HepG2 (cell line): ENCODE measurements around the gene CARMIL1. TPM values are rescaled to one million over a fixed set of nuclear protein-coding genes. Genes with fewer than 3 reads are reported as not detected.

ENCODE experiments used
- FOXO1 ChIP-seq: sonication (generic); formaldehyde crosslinking; IDR thresholded peaks from 2 replicates; pipeline ENCODE4 v1.4.0; 2020; ENCODE audit warnings: missing genetic modification reagents
- MAFF ChIP-seq: IDR thresholded peaks from 2 replicates; pipeline ENCODE4 v1.6.1; 2011; ENCODE audit warnings: low read depth, low read length, improper control_type of control experiment
- MAFG ChIP-seq: sonication (generic); formaldehyde crosslinking; IDR thresholded peaks from 2 replicates; pipeline ENCODE4 v1.5.1; 2020; ENCODE audit warnings: mild to moderate bottlenecking, missing genetic modification reagents
- MIXL1 ChIP-seq: IDR thresholded peaks from 2 replicates; pipeline ENCODE4 v1.6.1; 2016
- NFAT5 ChIP-seq: sonication (generic); formaldehyde crosslinking; IDR thresholded peaks from 2 replicates; pipeline ENCODE4 v1.4.0; 2020; ENCODE audit warnings: missing genetic modification reagents
- NR2F6 ChIP-seq, 2 experiments: IDR thresholded peaks; 2 replicates each; pipeline ENCODE4 v1.6.1; 2016; ENCODE audit warnings: antibody characterized with exemption in 1 of 2, mild to moderate bottlenecking in 1 of 2
- PBX2 ChIP-seq: IDR thresholded peaks from 2 replicates; pipeline ENCODE4 v1.6.1; 2016; ENCODE audit warnings: control low read depth
- SATB2 ChIP-seq: sonication (generic); formaldehyde crosslinking; IDR thresholded peaks from 2 replicates; pipeline ENCODE4 v1.5.0; 2020; ENCODE audit warnings: missing genetic modification reagents
- STAG1 ChIP-seq: sonication (generic); formaldehyde crosslinking; IDR thresholded peaks from 2 replicates; pipeline ENCODE4 v1.4.0; 2020; ENCODE audit warnings: missing genetic modification reagents
- TBX2 ChIP-seq: sonication (generic); formaldehyde crosslinking; IDR thresholded peaks from 2 replicates; pipeline ENCODE4 v1.5.0; 2020; ENCODE audit warnings: missing genetic modification reagents, mild to moderate bottlenecking, borderline replicate concordance
- THAP7 ChIP-seq: sonication (generic); formaldehyde crosslinking; IDR thresholded peaks from 2 replicates; pipeline ENCODE4 v1.8.1; 2023; ENCODE audit warnings: mild to moderate bottlenecking, missing genetic modification reagents
- ZBTB8A ChIP-seq: sonication (generic); formaldehyde crosslinking; IDR thresholded peaks from 2 replicates; pipeline ENCODE4 v1.4.0; 2020; ENCODE audit warnings: mild to moderate bottlenecking, low read depth, missing genetic modification reagents, borderline replicate concordance
- ZNF180 ChIP-seq: sonication (generic); formaldehyde crosslinking; IDR thresholded peaks from 2 replicates; pipeline ENCODE4 v1.4.0; 2020; ENCODE audit warnings: low read depth, missing genetic modification reagents, borderline replicate concordance
- ZNF235 ChIP-seq: sonication (generic); formaldehyde crosslinking; IDR thresholded peaks from 2 replicates; pipeline ENCODE4 v1.8.1; 2023; ENCODE audit warnings: mild to moderate bottlenecking, missing genetic modification reagents, borderline replicate concordance
- ZNF274 ChIP-seq: sonication (generic); formaldehyde crosslinking; IDR thresholded peaks from 2 replicates; pipeline ENCODE4 v1.5.1; 2020; ENCODE audit warnings: mild to moderate bottlenecking, missing genetic modification reagents
- ZNF367 ChIP-seq: sonication (generic); formaldehyde crosslinking; IDR thresholded peaks from 2 replicates; pipeline ENCODE4 v1.4.0; 2020; ENCODE audit warnings: missing genetic modification reagents, borderline replicate concordance
- ZNF724P ChIP-seq: sonication (generic); formaldehyde crosslinking; IDR thresholded peaks from 2 replicates; pipeline ENCODE4 v1.8.0; 2022; ENCODE audit warnings: missing genetic modification reagents, borderline replicate concordance
- ZNF790 ChIP-seq: sonication (generic); formaldehyde crosslinking; IDR thresholded peaks from 2 replicates; pipeline ENCODE4 v1.8.0; 2022; ENCODE audit warnings: missing genetic modification reagents, mild to moderate bottlenecking, borderline replicate concordance
- polyA plus RNA-seq, 8 experiments: library from polyadenylated mRNA; depleted of rRNA in 3 of 8; stranded (reverse) in 7 of 8; unstranded in 1 of 8; fragments of >200 nt; fragmentation: Illumina TruSeq in 4 of 8; extraction: Trizol in 4 of 8; gene quantifications; 2 replicates each; pipeline versions ENCODE4 v1.2.1 to v1.2.3, GENCODE V29; 2011 to 2016; ENCODE audit warnings: low read depth in 4 of 8, missing spikeins in 1 of 8, mixed read lengths in 1 of 8; ENCODE audit not compliant: insufficient read depth in 1 of 8
- total RNA-seq, 5 experiments: library from RNA; depleted of rRNA; stranded (reverse); fragments of >200 nt; fragmentation: Illumina TruSeq; extraction: Trizol; gene quantifications; 2 replicates each; pipeline ENCODE4 v1.2.3, GENCODE V29; 2016; ENCODE audit warnings: low read depth in 1 of 5
- TF ChIP-seq, protein P1 (sequence below): sonication (generic); formaldehyde crosslinking; IDR thresholded peaks from 2 replicates; pipeline ENCODE4 v1.4.0; 2020; ENCODE audit warnings: missing genetic modification reagents
- TF ChIP-seq, protein P2 (sequence below): sonication (generic); formaldehyde crosslinking; IDR thresholded peaks from 2 replicates; pipeline ENCODE4 v1.5.1; 2020; ENCODE audit warnings: mild to moderate bottlenecking, missing genetic modification reagents, moderate library complexity

Gene CARMIL1
- total and polyA plus RNA-seq, 2 of the 13 experiments (the other 11 are each of a cell fraction or from before 2014, with no cell fraction given) = 1.8 to 2.6 TPM

DNA sequence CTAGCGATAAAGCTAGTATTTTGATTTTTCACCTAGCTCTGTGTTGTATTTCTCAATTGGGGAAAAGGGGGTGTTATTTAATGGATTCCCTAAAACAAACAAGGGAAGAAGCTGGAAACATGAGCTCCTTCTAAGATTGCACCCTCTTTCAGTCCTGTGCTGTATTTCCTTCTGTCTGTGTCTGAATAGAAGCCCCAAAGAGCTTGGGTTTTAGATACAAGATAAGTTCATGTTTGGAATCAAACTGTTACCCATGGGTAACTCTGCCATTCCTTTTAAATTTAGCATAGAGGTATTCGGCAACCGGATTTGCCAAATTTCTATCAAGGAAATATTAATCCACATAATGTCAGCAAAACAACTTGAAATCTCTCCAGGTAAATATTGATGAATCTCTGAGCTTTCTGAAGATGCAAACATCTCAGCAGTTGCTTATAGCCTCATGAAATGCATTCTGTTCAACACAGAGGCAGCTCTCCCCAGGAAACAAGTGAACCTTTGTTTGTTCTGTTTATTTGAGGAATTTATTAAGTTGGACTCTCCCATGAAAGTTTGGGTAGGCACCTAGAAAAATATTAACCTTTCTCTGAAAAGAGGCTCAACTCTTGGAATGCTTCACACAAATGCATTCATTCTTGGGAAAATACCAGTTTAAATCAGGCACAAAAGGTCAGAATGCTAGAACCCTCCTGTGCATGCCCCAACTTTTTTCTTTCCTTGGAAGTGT is 362.9 kb downstream of the CARMIL1 start (continued):
- TF ChIP-seq ZNF724P (CRISPR knock-in tag) (no peak), NR2F6 (IDR thresholded peaks at IDR 0.05) (peak; percentile 80), NR2F6 (CRISPR knock-in tag; IDR thresholded peaks at IDR 0.05) (peak; percentile 74), NFAT5 (CRISPR knock-in tag) (no peak), THAP7 (CRISPR knock-in tag) (no peak), ZNF367 (CRISPR knock-in tag) (no peak), ZNF274 (CRISPR knock-in tag) (no peak), MAFG (CRISPR knock-in tag) (no peak), ZNF235 (CRISPR knock-in tag) (no peak), MAFF (no peak; the same call in 1 of the 2 replicates), MIXL1 (CRISPR knock-in tag) (peak; percentile 85), FOXO1 (CRISPR knock-in tag) (peak; percentile 69), ZBTB8A (CRISPR knock-in tag) (no peak), ZNF790 (CRISPR knock-in tag) (no peak), STAG1 (no peak; the same call in 1 of the 2 replicates), ZNF180 (CRISPR knock-in tag) (no peak), TBX2 (peak; percentile 67), PBX2 (no peak), SATB2 (CRISPR knock-in tag) (0 out of 2 replicates have a peak, but pooled peaks have one; percentile 8)
- TF ChIP-seq, protein P1, sequence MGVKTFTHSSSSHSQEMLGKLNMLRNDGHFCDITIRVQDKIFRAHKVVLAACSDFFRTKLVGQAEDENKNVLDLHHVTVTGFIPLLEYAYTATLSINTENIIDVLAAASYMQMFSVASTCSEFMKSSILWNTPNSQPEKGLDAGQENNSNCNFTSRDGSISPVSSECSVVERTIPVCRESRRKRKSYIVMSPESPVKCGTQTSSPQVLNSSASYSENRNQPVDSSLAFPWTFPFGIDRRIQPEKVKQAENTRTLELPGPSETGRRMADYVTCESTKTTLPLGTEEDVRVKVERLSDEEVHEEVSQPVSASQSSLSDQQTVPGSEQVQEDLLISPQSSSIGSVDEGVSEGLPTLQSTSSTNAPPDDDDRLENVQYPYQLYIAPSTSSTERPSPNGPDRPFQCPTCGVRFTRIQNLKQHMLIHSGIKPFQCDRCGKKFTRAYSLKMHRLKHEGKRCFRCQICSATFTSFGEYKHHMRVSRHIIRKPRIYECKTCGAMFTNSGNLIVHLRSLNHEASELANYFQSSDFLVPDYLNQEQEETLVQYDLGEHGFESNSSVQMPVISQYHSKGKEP (CRISPR knock-in tag) = no peak
- TF ChIP-seq, protein P2, sequence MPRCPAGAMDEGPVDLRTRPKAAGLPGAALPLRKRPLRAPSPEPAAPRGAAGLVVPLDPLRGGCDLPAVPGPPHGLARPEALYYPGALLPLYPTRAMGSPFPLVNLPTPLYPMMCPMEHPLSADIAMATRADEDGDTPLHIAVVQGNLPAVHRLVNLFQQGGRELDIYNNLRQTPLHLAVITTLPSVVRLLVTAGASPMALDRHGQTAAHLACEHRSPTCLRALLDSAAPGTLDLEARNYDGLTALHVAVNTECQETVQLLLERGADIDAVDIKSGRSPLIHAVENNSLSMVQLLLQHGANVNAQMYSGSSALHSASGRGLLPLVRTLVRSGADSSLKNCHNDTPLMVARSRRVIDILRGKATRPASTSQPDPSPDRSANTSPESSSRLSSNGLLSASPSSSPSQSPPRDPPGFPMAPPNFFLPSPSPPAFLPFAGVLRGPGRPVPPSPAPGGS (CRISPR knock-in tag) = no peak
